ENCODE results near the gene CCDC24.

The CCDC24 gene

DNA sequence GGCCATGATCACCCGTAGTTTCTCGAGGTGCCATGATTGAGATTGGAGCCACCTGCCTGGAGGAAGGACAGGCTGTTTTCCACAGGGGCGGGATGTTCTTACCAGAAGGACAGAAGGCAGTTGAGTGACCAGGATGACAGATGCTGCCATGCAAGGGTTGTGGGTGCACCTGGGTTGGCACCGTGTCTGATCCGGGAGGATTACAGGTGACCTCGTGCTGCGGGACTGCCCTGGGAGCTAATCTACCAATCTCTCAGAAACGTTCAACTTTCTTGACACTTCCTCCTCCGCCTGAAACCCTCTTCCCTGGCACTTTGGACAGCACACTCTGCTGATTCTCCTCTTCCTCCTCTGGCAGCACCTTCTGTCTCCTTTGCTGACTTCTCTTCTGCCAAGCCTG, 53.7 kb downstream of the CCDC24 start:
- in situ Hi-C loops (cut with HindIII; ENCODE audit: low sequenced_read_pairs), result no loop called here
- DNase-seq (ENCODE audit: low read depth, low spot score), result no peak
- H3K4me3 ChIP-seq (ENCODE audit: low read depth, low read length), result no peak overlapping the region
- TF ChIP-seq, protein P1, sequence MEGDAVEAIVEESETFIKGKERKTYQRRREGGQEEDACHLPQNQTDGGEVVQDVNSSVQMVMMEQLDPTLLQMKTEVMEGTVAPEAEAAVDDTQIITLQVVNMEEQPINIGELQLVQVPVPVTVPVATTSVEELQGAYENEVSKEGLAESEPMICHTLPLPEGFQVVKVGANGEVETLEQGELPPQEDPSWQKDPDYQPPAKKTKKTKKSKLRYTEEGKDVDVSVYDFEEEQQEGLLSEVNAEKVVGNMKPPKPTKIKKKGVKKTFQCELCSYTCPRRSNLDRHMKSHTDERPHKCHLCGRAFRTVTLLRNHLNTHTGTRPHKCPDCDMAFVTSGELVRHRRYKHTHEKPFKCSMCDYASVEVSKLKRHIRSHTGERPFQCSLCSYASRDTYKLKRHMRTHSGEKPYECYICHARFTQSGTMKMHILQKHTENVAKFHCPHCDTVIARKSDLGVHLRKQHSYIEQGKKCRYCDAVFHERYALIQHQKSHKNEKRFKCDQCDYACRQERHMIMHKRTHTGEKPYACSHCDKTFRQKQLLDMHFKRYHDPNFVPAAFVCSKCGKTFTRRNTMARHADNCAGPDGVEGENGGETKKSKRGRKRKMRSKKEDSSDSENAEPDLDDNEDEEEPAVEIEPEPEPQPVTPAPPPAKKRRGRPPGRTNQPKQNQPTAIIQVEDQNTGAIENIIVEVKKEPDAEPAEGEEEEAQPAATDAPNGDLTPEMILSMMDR (IDR thresholded peaks at IDR 0.05; ENCODE audit: low read depth, low read length), result no peak
